OCI-LY7 (cell line): Measurements from ENCODE around the gene KCNH1. TPM values are rescaled to one million over a fixed set of nuclear protein-coding genes. Genes with fewer than 3 reads are reported as not detected.

Experiments used
- BruUV-seq: library from RNA; stranded (reverse); fragments of 400-500 nt; replicated peaks from 2 replicates; lab custom pipeline; 2021; lab: Mats Ljungman, UMichigan
- CTCF ChIA-PET: fragments of 300-600 bp; sonication (Branson Sonifier 250); formaldehyde crosslinking; loops from one replicate; lab custom pipeline; 2022; ENCODE audit warnings: antibody characterized with exemption; ENCODE audit not compliant: unreplicated experiment; lab: Charles Lee
- POLR2A ChIA-PET: fragments of 300-600 bp; sonication (Branson Sonifier 250); formaldehyde crosslinking; loops from one replicate; lab custom pipeline; 2022; ENCODE audit warnings: antibody characterized with exemption; lab: Charles Lee
- DNase-seq: peaks from one replicate; pipeline ENCODE4 v3.0.0-alpha.2; 2015; ENCODE audit warnings: low spot score
- H2AFZ ChIP-seq: fragments of 200-600 bp; sonication (generic), shearing (Covaris generic); 2 replicates; pipeline ENCODE4 v1.6.1; 2014; ENCODE audit warnings: mild to moderate bottlenecking, antibody characterized with exemption, low read length, moderate library complexity
- H3K27ac ChIP-seq: fragments of 200-600 bp; sonication (generic); 2 replicates; pipeline ENCODE4 v1.5.1; 2014; ENCODE audit warnings: mixed run types, low read depth, mild to moderate bottlenecking, moderate library complexity, low read length, inconsistent platforms; ENCODE audit not compliant: poor library complexity, severe bottlenecking
- H3K36me3 ChIP-seq: fragments of 200-600 bp; sonication (generic); 2 replicates; pipeline ENCODE4 v1.6.1; 2014; ENCODE audit warnings: mild to moderate bottlenecking, antibody characterized with exemption, low read length, moderate library complexity, mixed read lengths; ENCODE audit not compliant: insufficient read depth
- H3K4me1 ChIP-seq: fragments of 200-600 bp; sonication (generic); 2 replicates; pipeline ENCODE4 v1.5.1; 2014; ENCODE audit warnings: mild to moderate bottlenecking, low read length; ENCODE audit not compliant: insufficient read depth, poor library complexity, severe bottlenecking
- H3K4me2 ChIP-seq: fragments of 200-600 bp; sonication (generic); 2 replicates; pipeline ENCODE4 v1.6.1; 2014; ENCODE audit warnings: mild to moderate bottlenecking, low read length
- H3K4me3 ChIP-seq: fragments of 200-600 bp; sonication (generic); 2 replicates; pipeline ENCODE4 v1.5.1; 2014; ENCODE audit warnings: mild to moderate bottlenecking, low read depth, low read length; ENCODE audit not compliant: poor library complexity, severe bottlenecking
- H3K79me2 ChIP-seq: fragments of 200-600 bp; sonication (generic); 2 replicates; pipeline ENCODE4 v1.6.1; 2016; ENCODE audit warnings: low read depth, mild to moderate bottlenecking, low read length, moderate library complexity, mixed read lengths; ENCODE audit not compliant: insufficient read depth
- H3K9me2 ChIP-seq: fragments of 200-600 bp; sonication (generic); 2 replicates; pipeline ENCODE4 v1.6.1; 2016; ENCODE audit warnings: mild to moderate bottlenecking, low read length, mixed read lengths; ENCODE audit not compliant: insufficient read depth
- H3K9me3 ChIP-seq: fragments of 200-600 bp; sonication (generic); 2 replicates; pipeline ENCODE4 v1.6.1; 2014; ENCODE audit warnings: mild to moderate bottlenecking, mixed run types, low read length, mixed read lengths
- H4K20me1 ChIP-seq: fragments of 200-600 bp; sonication (generic); 2 replicates; pipeline ENCODE4 v1.6.1; 2014; ENCODE audit warnings: mild to moderate bottlenecking, antibody characterized with exemption, low read length, moderate library complexity, mixed read lengths; ENCODE audit not compliant: insufficient read depth
- EZH2phosphoT487 ChIP-seq: fragments of 200-600 bp; sonication (generic); IDR thresholded peaks from 2 replicates; pipeline ENCODE4 v1.6.1; 2018; ENCODE audit warnings: low read depth, borderline replicate concordance, mild to moderate bottlenecking, mixed run types, antibody characterized with exemption, low read length, moderate library complexity, mixed read lengths
- intact Hi-C: fragments of 100-400 bp; cut with micrococcal nuclease; formaldehyde crosslinking; loops from one replicate; pipeline ENCODE4 v1.10.0; 2022; ENCODE audit not compliant: unreplicated experiment
- total RNA-seq, 2 experiments: library from RNA; depleted of rRNA in 1 of 2; stranded (reverse); fragments of >200 nt in 1 of 2; shearing (Covaris generic) in 1 of 2; gene quantifications; 2 replicates each; pipeline ENCODE4 v1.2.3, GENCODE V29; 2014 to 2022
- TF ChIP-seq, protein P1 (sequence below): fragments of 200-600 bp; sonication (generic); conservative IDR thresholded peaks from 2 replicates; pipeline ENCODE4 v1.5.1; 2014; ENCODE audit warnings: mild to moderate bottlenecking, antibody characterized with exemption, low read length, moderate library complexity, mixed read lengths

KCNH1 gene
- total RNA-seq, 2 experiments from 2014 or later, result not detected

DNA sequence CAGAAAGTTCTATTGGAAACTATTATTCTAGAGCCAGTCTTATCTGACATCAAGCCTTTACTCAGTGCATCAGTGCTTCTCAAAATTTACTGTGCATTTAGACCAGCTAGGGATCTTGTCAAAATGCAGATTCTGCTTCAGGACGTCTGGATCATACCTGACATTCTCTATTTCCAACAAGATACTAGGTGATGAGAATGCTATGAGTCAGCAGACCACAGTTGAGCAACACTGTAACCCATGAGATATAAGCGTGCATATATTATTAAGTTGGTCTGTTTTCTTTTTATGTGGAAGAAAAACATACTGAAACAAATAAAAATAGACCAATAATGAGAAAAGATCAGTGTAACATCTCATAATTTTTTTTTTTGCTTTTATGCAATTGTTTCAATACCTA, 40.4 kb upstream of the KCNH1 start:
- no peak overlapping the region for H2AFZ ChIP-seq
- H3K9me2 ChIP-seq, result no peaks in the 10 kb centered on the region
- TF ChIP-seq EZH2phosphoT487, result no peak
- TF ChIP-seq, protein P1, sequence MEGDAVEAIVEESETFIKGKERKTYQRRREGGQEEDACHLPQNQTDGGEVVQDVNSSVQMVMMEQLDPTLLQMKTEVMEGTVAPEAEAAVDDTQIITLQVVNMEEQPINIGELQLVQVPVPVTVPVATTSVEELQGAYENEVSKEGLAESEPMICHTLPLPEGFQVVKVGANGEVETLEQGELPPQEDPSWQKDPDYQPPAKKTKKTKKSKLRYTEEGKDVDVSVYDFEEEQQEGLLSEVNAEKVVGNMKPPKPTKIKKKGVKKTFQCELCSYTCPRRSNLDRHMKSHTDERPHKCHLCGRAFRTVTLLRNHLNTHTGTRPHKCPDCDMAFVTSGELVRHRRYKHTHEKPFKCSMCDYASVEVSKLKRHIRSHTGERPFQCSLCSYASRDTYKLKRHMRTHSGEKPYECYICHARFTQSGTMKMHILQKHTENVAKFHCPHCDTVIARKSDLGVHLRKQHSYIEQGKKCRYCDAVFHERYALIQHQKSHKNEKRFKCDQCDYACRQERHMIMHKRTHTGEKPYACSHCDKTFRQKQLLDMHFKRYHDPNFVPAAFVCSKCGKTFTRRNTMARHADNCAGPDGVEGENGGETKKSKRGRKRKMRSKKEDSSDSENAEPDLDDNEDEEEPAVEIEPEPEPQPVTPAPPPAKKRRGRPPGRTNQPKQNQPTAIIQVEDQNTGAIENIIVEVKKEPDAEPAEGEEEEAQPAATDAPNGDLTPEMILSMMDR, result no peak
- H3K79me2 ChIP-seq, result no peaks in the 10 kb centered on the region
- CTCF ChIA-PET, result no interaction called here
- intact Hi-C loops, result no loop called here
- no peaks in the 10 kb centered on the region for H3K9me3 ChIP-seq
- no peaks in the 10 kb centered on the region for H3K36me3 ChIP-seq
- H3K4me3 ChIP-seq, result no peak overlapping the region
- H3K4me2 ChIP-seq, result no peak overlapping the region
- POLR2A ChIA-PET, result interaction anchor here (0.6 kb wide), 1 partner anchor 266 kb away, joined by 6 read pairs; no protein-coding TSS in a partner anchor
- H3K27ac ChIP-seq, result no peak overlapping the region
- DNase-seq, result no peak
- BruUV-seq, result no TSS peak
- H3K4me1 ChIP-seq, result no peaks in the 10 kb centered on the region
- no peaks in the 10 kb centered on the region for H4K20me1 ChIP-seq

DNA sequence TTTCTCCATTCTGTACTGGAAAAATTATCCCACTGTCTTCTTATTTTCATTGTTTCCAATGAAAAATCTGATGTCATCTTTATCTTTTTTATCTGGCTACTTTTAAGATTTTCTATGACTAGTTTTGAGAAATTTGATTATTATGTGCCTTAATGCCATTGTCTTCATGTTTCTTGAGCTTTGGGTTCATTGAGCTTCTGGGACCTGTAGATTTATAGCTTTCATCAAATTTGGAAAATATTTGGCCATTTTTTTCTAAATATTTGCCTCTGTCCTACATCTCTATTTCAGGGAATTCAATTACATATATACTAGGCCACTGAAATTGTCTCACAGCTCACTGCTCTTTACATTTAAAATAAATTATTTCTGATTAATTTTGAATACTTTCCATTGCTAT, 38.7 kb upstream of the KCNH1 start:
- Histone ChIP-seq H3K27ac (no peak overlapping the region), H3K4me1 (no peaks in the 10 kb centered on the region), H3K4me3 (no peak overlapping the region), H3K9me3 (no peaks in the 10 kb centered on the region), H3K9me2 (no peaks in the 10 kb centered on the region), H4K20me1 (no peaks in the 10 kb centered on the region), H2AFZ (no peak overlapping the region), H3K79me2 (no peaks in the 10 kb centered on the region), H3K4me2 (no peak overlapping the region), H3K36me3 (no peaks in the 10 kb centered on the region)
- intact Hi-C loops, result no loop called here
- TF ChIP-seq, protein P1, result no peak
- TF ChIP-seq EZH2phosphoT487, result no peak
- POLR2A ChIA-PET, result interaction anchor here (0.6 kb wide), 1 partner anchor 46 kb away, joined by 5 read pairs; no protein-coding TSS in a partner anchor
- CTCF ChIA-PET, result no interaction called here
- DNase-seq, result no peak
- BruUV-seq, result no TSS peak

DNA sequence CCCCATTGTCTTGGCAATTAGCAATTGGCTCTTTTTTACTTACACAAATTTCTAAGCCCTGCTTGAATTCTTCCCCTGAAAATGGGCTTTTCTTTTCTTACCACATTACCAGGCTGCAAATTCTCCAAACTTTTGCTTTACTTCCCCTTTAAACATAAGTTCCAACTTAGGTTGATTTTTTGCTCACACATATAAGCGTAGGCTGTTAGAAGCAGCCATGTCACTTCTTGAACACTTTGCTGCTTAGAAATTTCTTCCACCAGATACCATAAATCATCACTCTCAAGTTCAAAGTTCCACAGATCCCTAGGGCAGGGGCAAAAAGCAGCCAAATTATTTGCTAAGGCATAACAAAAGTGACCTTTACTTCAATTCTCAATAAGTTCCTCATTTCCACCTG, 35.4 kb upstream of the KCNH1 start:
- H3K79me2 ChIP-seq, result no peaks in the 10 kb centered on the region
- BruUV-seq, result no TSS peak
- no peak for DNase-seq
- CTCF ChIA-PET, result no interaction called here
- H3K27ac ChIP-seq, result no peak overlapping the region
- POLR2A ChIA-PET, result no interaction called here
- H3K36me3 ChIP-seq, result no peaks in the 10 kb centered on the region
- no peak overlapping the region for H2AFZ ChIP-seq
- no peaks in the 10 kb centered on the region for H3K9me3 ChIP-seq
- no peak overlapping the region for H3K4me3 ChIP-seq
- H3K4me2 ChIP-seq, result no peak overlapping the region
- no peak for TF ChIP-seq EZH2phosphoT487
- TF ChIP-seq, protein P1, result no peak
- intact Hi-C loops, result no loop called here
- H4K20me1 ChIP-seq, result no peaks in the 10 kb centered on the region
- H3K4me1 ChIP-seq, result no peaks in the 10 kb centered on the region
- H3K9me2 ChIP-seq, result no peaks in the 10 kb centered on the region
